Neutrophil (primary cell): ENCODE results near the gene KRT4.

ENCODE experiments used
- H3K27ac ChIP-seq: fragments of 200-600 bp; sonication (generic); 2 replicates; pipeline ENCODE4 v1.5.1; 2016; ENCODE audit warnings: mild to moderate bottlenecking, moderate library complexity
- H3K27me3 ChIP-seq: fragments of 200-600 bp; sonication (generic); 2 replicates; pipeline ENCODE4 v1.6.0; 2016; ENCODE audit warnings: mild to moderate bottlenecking
- H3K36me3 ChIP-seq: fragments of 200-600 bp; sonication (generic); 2 replicates; pipeline ENCODE4 v1.5.1; 2017
- H3K4me1 ChIP-seq, 2 experiments: fragments of 200-600 bp in 1 of 2; sonication (generic) in 1 of 2; 1 replicate in 1 of 2; 2 replicates in 1 of 2; pipeline versions ENCODE4 v1.5.1 to v1.6.1; 2013 to 2016; ENCODE audit warnings: low read depth in 1 of 2, low read length in 1 of 2, mild to moderate bottlenecking in 1 of 2, moderate library complexity in 1 of 2; ENCODE audit not compliant: control insufficient read depth in 1 of 2, insufficient read depth in 1 of 2
- H3K4me3 ChIP-seq, 2 experiments: fragments of 200-600 bp in 1 of 2; sonication (generic) in 1 of 2; 1 replicate in 1 of 2; 2 replicates in 1 of 2; pipeline ENCODE4 v1.5.1; 2013 to 2016; ENCODE audit warnings: low read depth in 1 of 2, low read length in 1 of 2, mild to moderate bottlenecking in 1 of 2, moderate library complexity in 1 of 2
- H3K9me3 ChIP-seq: fragments of 200-600 bp; sonication (generic); 2 replicates; pipeline ENCODE4 v1.5.1; 2016
- CTCF ChIP-seq: fragments of 200-600 bp; sonication (generic); IDR thresholded peaks from 2 replicates; pipeline ENCODE4 v1.5.1; 2016; ENCODE audit warnings: antibody characterized with exemption

The KRT4 gene

GRCh38 chr12:52818388-52818787 is 4.5 kb upstream of the KRT4 start:
- Histone ChIP-seq H3K36me3 (no peaks in the 10 kb centered on the region), H3K27ac (no peak overlapping the region), H3K4me1 (no peaks in the 10 kb centered on the region), H3K4me3 (no peak overlapping the region), H3K27me3 (peaks cover 12% of the 10 kb centered on the region), H3K9me3 (no peaks in the 10 kb centered on the region)
- no peak for TF ChIP-seq CTCF

- Histone ChIP-seq H3K27me3 (peaks cover 12% of the 10 kb centered on the region), H3K27ac (no peak overlapping the region), H3K4me1 (no peaks in the 10 kb centered on the region), H3K36me3 (no peaks in the 10 kb centered on the region), H3K4me3 (no peak overlapping the region), H3K9me3 (no peaks in the 10 kb centered on the region)
- TF ChIP-seq CTCF = no peak
Observed at GRCh38 chr12:52817699-52818238, 3.9 kb upstream of the KRT4 start.

GRCh38 chr12:52817003-52817698 is 3.2 kb upstream of the KRT4 start:
- Histone ChIP-seq H3K27ac (no peak overlapping the region), H3K36me3 (no peaks in the 10 kb centered on the region), H3K4me1 (no peaks in the 10 kb centered on the region), H3K27me3 (peaks cover 12% of the 10 kb centered on the region), H3K9me3 (no peaks in the 10 kb centered on the region), H3K4me3 (no peak overlapping the region)
- TF ChIP-seq CTCF = no peak

GRCh38 chr12:52815676-52816588 is 2.0 kb upstream of the KRT4 start:
- no peak overlapping the region for H3K4me3 ChIP-seq
- no peak overlapping the region for H3K27ac ChIP-seq
- H3K4me1 ChIP-seq = no peaks in the 10 kb centered on the region
- H3K9me3 ChIP-seq = no peaks in the 10 kb centered on the region
- H3K27me3 ChIP-seq = peaks cover 12% of the 10 kb centered on the region
- H3K36me3 ChIP-seq = no peaks in the 10 kb centered on the region
- TF ChIP-seq CTCF = no peak

- TF ChIP-seq CTCF = no peak
- Histone ChIP-seq H3K4me3 (no peak overlapping the region), H3K27ac (no peak overlapping the region), H3K36me3 (no peaks in the 10 kb centered on the region), H3K4me1 (no peaks in the 10 kb centered on the region), H3K27me3 (peaks cover 12% of the 10 kb centered on the region), H3K9me3 (no peaks in the 10 kb centered on the region)
Observed at GRCh38 chr12:52815161-52815560, 1.2 kb upstream of the KRT4 start.
